Esophagus squamous epithelium (tissue), 4 donors: Measurements from ENCODE around the gene IL13.

Source experiments
- CTCF ChIP-seq, 6 experiments: fragments of 450-650 bp in 4 of 6; fragments of 200-600 bp in 2 of 6; sonication (generic) in 2 of 6; IDR thresholded peaks; one replicate each; pipeline ENCODE4 v1.5.1; 2016 to 2019; ENCODE audit warnings: antibody characterized with exemption in 6 of 6, mild to moderate bottlenecking in 4 of 6, moderate library complexity in 4 of 6
- POLR2A ChIP-seq, 4 donors: fragments of 450-650 bp; IDR thresholded peaks; one replicate each; pipeline ENCODE4 v1.6.1; 2017; ENCODE audit warnings: antibody characterized with exemption in 4 of 4, mild to moderate bottlenecking in 4 of 4, moderate library complexity in 3 of 4

- no peak for TF ChIP-seq CTCF (IDR thresholded peaks at IDR 0.05)
- TF ChIP-seq POLR2A (IDR thresholded peaks at IDR 0.05): no peak
Measured at GRCh38 chr5:132641841-132642240, 16.1 kb upstream of the IL13 start.
